22Rv1 (cell line): ENCODE results near the gene MEIS2.

ENCODE experiments used
- CTCF ChIP-seq: fragments of 450-650 bp; IDR thresholded peaks from 2 replicates; pipeline ENCODE4 v1.5.1; 2017; ENCODE audit warnings: mild to moderate bottlenecking
- ZFX ChIP-seq: fragments of 450-650 bp; IDR thresholded peaks from 2 replicates; pipeline ENCODE4 v1.6.1; 2017; ENCODE audit warnings: antibody characterized with exemption, borderline replicate concordance

- TF ChIP-seq CTCF (peak; percentile 27), ZFX (no peak)
These were observed 6.2 kb upstream of the MEIS2 start for GRCh38 chr15:37106490-37107001.
